WERI-Rb-1 (cell line): Measurements from ENCODE around the gene IL10.
"Not testable (repeated sequence)": the region's sequence is repeated elsewhere in the genome, so short reads cannot be mapped to it uniquely, and the experiment has no call there.

ENCODE experiments used
- DNase-seq: peaks from one replicate; pipeline ENCODE4 v3.0.0-alpha.2; 2020
- H3K27ac ChIP-seq: fragments of 250-450 bp; sonication (Bioruptor Pico); 2 replicates; pipeline ENCODE4 v1.5.1; 2020; ENCODE audit warnings: mild to moderate bottlenecking, moderate library complexity
- H3K27me3 ChIP-seq: fragments of 250-450 bp; sonication (Bioruptor Pico); 2 replicates; pipeline ENCODE4 v1.5.1; 2021; ENCODE audit warnings: mild to moderate bottlenecking, low read depth, moderate library complexity; ENCODE audit not compliant: insufficient read depth, severe bottlenecking
- H3K36me3 ChIP-seq: fragments of 250-450 bp; sonication (Bioruptor Pico); 2 replicates; pipeline ENCODE4 v1.5.1; 2020; ENCODE audit warnings: mild to moderate bottlenecking, moderate library complexity
- H3K4me3 ChIP-seq: 2 replicates; pipeline ENCODE4 v1.5.1; 2011; ENCODE audit warnings: low read depth, mild to moderate bottlenecking, control low read depth, low read length
- H3K9me3 ChIP-seq: fragments of 250-450 bp; sonication (Bioruptor Pico); 2 replicates; pipeline ENCODE4 v1.5.1; 2021; ENCODE audit warnings: mild to moderate bottlenecking, moderate library complexity; ENCODE audit not compliant: severe bottlenecking
- CTCF ChIP-seq: IDR thresholded peaks from 2 replicates; pipeline ENCODE4 v1.5.1; 2011; ENCODE audit warnings: low read depth, mild to moderate bottlenecking, control low read depth, inconsistent platforms, low read length

IL10 gene

DNA sequence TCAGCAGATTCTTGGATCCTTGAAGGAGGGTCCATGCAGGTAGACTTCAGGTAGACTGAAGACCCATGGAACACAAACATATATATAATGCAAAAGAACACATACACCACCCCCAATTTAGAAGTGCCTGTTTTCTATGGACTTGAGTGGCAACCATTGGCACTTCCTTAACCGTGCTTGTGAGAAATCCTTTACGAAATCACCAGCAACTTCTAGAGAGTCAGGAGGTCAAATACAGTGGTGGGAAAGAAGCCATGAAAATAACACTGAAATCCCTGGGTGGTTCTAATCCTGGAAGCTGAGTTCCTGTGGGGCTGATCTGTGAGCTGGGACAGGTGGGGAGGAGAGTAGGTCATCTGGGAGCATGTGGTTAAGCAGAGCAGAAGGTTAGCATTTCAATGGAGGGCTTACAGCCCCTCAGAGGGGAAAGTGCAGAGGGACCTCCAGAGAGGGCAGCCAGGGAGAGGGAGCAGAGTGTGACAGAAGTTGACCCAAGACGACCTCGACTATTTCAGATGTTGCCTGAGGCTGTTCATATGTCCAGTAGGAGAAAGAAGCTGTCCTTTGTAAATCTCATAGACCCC lies 13.0 kb upstream of the IL10 start:
- no peak overlapping the region for H3K4me3 ChIP-seq
- no peak for TF ChIP-seq CTCF
- no peak overlapping the region for H3K27ac ChIP-seq
- no peaks in the 10 kb centered on the region for H3K36me3 ChIP-seq
- peak; percentile 81 for DNase-seq
- peaks cover 59% of the 10 kb centered on the region for H3K27me3 ChIP-seq
- H3K9me3 ChIP-seq: no peaks in the 10 kb centered on the region

DNA sequence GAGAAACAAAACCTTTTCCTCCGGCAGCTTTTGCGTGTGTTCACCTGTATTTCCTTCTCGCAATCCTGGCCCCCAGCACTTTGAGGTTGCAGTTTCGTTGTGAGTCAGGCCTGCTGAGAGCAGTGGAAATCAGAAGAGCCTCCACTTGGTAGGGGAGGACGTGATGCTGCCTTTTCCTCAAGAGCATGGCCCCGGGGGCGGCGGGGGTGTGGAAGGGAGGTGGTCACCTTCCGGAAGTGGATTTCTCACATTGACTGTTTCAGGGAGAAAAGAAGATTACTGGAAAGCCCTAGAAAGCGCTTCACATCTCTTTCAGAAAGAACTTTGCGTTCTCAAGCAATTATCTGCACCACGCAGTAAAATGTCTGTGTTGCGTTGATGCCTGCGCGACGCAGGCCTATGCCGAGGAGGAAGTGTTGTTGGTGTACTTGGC lies 12.2 kb upstream of the IL10 start:
- no peak overlapping the region for H3K4me3 ChIP-seq
- H3K9me3 ChIP-seq: no peaks in the 10 kb centered on the region
- no peak overlapping the region for H3K27ac ChIP-seq
- H3K36me3 ChIP-seq: no peaks in the 10 kb centered on the region
- H3K27me3 ChIP-seq: peaks cover 59% of the 10 kb centered on the region
- no peak for TF ChIP-seq CTCF
- DNase-seq: no peak

DNA sequence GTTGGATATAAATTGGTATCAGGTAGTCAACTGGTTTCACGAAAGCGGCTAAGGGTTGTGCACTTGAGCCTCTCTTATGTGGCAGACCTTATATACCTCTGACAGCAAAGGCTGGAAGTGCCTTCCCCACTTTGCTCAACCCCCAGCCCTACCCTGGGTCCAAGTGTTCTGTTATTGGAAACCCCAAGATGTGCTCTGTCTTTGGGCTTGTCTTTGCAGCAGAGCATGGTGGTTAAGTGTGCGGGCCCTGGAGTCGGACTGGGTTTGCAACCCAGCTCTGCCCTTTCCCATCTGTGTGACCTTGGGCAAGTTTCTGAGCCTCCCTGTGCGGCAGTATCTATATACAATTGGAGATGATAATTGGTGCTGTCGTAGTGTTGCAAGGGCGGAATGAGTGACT lies 11.2 kb upstream of the IL10 start:
- H3K27ac ChIP-seq: no peak overlapping the region
- peaks cover 59% of the 10 kb centered on the region for H3K27me3 ChIP-seq
- H3K9me3 ChIP-seq: no peaks in the 10 kb centered on the region
- no peak for DNase-seq
- no peak for TF ChIP-seq CTCF
- no peak overlapping the region for H3K4me3 ChIP-seq
- H3K36me3 ChIP-seq: no peaks in the 10 kb centered on the region

DNA sequence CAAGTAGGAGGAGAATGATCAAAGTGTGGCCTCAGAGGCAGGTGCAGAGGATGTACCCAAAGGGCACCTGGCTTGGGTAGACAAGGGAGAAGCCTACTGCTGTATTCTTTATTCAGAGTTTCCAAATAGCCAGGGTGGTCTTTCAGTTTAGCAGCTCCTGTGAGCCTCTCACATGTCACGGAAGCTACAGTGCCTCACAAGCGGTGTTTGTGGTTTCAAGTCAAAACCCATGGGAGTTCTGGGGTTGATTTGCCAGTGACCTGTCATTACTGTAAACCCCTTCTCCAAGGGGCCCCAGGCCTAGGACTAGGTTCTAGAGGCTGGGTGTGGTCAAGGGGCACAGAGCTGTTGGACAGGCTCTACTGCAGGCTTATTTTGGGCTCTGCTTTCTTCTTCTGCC lies 10.2 kb upstream of the IL10 start:
- H3K27ac ChIP-seq: no peak overlapping the region
- no peaks in the 10 kb centered on the region for H3K36me3 ChIP-seq
- peaks cover 59% of the 10 kb centered on the region for H3K27me3 ChIP-seq
- H3K4me3 ChIP-seq: no peak overlapping the region
- no peak for DNase-seq
- TF ChIP-seq CTCF: no peak
- H3K9me3 ChIP-seq: no peaks in the 10 kb centered on the region

DNA sequence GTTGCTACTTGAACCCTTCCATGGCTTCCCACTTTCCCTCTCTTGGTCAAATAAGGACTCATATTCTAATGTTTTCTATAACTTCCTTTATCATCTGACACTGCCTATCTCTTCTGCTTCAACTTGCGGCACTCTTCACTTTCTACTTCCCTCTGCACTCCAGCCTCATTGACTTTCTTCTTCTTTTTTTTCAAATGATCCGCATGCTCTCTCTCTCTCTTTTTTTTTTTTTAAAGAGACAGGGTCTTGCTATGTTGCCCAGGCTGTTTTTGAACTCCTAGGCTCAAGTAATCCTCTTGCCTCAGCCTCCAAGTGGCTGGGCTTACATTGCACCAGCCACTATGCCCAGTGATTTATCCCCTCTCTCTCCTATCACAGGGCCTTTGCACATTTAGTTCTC lies 7.3 kb upstream of the IL10 start:
- H3K27ac ChIP-seq: no peak overlapping the region
- no peak for DNase-seq
- H3K4me3 ChIP-seq: no peak overlapping the region
- H3K9me3 ChIP-seq: peaks cover 4% of the 10 kb centered on the region
- TF ChIP-seq CTCF: no peak
- H3K27me3 ChIP-seq: peaks cover 68% of the 10 kb centered on the region
- H3K36me3 ChIP-seq: no peaks in the 10 kb centered on the region

GRCh38 chr1:206778911-206779310 lies 6.6 kb upstream of the IL10 start:
- not testable (repeated sequence) for DNase-seq, H3K9me3 ChIP-seq, H3K27ac ChIP-seq, H3K36me3 ChIP-seq, H3K4me3 ChIP-seq
- H3K27me3 ChIP-seq: peaks cover 75% of the 10 kb centered on the region
